ENCODE data around the gene ADA.
"Not testable (repeated sequence)": the region's sequence is repeated elsewhere in the genome, so short reads cannot be mapped to it uniquely, and the experiment has no call there.

ADA gene

DNA sequence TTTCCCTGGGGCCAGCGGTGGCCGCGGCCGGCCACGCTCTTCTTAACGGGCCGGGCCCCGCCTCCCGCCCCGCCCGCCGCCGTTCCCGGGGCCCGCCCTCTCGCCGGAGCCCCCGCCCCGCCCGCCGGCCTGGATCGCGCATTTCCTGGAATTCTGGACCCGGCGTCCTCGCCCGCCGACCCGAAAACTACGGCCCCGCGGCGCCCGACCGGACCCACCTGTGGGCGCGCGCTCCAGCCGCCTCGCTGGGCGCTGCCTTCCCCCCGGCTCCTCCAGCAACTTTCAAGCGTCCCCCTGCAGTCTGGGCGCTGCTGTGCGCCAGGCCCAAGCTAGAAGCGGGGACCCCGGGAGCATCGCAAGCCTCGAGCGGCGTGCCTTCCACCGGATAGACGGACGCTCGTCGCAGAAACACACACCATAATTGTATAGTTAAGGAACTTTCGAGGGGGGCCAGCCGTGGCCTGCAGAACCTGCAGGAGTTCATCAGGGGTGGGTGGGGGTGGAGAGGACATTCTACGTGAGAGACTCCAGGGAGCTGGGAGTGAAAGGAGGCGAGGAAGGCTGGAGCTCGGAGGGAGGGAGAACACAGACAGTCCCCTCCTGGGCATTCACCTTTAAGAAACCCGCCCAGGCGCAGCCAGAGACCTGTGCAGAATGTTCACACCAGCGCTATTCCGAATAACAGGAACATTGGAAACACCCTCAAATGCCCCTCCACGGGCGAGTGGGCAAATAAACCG, at the start of gene ADA:
TSS of gene ADA (minus strand) at position 16 of the 740 bp plus-strand sequence. CDS start 92 bp downstream, outside the sequence.
- FAIRE-seq, result no peak

GRCh38 chr20:44700306-44700705, 48.8 kb upstream of the ADA start:
- no peak for FAIRE-seq

GRCh38 chr20:44698351-44698750, 46.9 kb upstream of the ADA start:
- FAIRE-seq, result no peak

- FAIRE-seq, result not testable (repeated sequence)
Observed at GRCh38 chr20:44697041-44697440, 45.5 kb upstream of the ADA start.

DNA sequence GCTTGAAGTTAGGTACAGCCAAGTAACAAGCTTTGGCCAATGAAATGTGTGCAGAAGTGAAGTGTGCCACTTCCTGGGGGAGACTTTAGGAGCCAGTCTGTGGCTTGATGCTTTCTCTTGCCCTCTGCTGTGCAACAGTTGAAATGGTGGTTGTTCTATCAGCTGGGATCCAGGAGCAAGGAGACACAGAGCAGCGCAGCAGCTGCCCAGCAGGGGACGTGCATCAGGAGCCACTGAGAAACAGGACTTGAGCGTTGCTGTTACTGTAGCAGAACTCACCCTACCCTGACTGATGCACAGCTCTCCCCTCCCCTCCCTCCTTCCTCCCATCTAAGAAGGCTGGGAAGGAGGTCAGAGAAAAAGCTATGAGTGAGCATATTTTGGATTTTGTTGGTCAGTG, 44.8 kb upstream of the ADA start:
- no peak for FAIRE-seq

GRCh38 chr20:44695674-44696300, 44.3 kb upstream of the ADA start:
- no peak for FAIRE-seq

DNA sequence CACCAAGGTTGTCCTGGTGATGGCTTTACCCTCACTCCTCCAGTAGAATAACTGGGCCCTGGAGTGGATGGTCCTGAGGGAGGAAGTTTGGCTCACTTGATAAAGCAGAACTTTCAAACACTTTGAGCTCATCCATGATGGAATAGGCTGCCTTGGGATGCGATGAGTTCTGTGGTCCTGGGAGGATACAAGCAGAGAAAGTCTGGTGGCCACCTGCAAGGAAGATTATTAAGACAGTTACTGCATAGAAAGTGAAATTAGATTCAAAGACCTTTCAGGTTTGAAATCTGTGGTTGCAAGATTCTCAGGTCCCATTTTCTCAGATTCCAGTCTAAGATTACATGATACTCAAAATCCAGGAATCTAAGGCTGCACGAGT, 43.8 kb upstream of the ADA start:
- FAIRE-seq, result no peak

- no peak for FAIRE-seq
Observed at GRCh38 chr20:44694159-44694558, 42.7 kb upstream of the ADA start.

- no peak for FAIRE-seq
Observed at GRCh38 chr20:44693627-44694026, 42.1 kb upstream of the ADA start.

DNA sequence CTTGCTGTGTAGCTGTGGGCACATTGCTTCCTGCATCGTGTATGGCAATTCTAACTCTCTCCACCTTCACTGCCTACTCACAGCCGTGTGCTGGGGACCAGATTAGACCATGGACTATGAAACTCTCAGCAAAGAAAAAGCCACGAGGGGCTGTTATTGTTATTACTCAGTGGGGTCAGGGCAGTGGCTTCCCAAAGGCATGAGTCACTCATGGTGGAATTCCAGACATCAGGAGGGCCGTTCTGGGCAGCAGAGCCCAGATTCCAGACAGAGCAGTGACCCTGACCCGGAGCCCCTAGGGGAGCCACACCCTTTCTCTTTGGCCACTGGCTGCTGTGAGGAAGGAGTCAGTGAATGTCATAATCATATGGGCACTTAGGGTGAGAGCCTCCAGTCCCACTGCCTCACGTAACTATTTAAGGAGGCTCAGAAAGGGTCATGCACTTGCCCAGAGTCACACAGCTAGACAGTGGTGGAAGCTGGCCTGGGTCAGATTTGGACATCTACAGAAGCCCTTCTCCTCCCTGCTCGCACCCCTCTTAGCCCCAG, 41.5 kb upstream of the ADA start:
- FAIRE-seq, result no peak

DNA sequence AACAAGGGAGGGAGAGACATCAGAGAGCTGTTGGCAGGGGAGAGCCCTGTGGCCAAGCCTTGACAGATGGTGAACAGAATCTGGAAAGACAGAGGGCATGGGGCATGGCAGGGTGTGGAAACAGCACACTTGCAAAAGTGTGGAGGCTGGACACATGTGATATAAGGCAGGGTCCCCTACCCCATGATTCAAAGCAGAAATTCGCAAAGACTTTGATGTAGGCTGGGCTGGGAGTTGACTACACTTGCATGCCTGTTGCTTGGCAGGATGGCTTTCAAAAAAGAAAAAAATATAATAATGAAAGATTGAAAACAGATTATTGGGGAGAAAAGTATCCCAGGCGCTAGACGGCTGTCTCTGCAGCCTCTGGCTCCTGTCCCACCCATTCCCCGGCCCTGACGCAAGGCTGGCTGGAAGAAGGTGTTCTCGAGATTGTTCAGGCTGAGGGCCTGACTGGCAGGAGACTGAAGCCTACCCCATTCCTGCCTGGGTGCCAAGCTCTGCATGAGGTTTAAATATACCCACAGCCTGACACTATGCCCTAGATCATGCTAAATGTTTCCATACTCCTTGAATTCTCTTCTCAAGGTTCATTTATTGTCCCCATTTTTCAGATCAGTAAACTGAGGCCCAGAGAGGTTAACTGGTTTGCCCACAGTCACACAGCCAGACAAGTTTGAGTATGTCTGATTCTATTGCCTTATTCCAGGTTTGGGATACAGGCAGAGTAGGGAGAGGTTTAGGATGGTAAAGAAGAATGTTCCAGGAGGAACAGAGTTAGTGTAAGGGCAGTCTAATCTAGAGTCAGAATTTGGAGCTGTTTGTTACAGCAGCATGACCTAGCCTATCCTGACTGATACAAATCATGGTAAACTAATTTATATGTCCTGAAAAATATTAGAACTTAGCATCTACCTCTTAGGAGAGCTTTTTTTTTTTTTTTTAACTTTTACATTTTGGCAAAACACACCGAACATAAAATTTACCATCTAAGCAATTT, 40.2 kb upstream of the ADA start:
- FAIRE-seq, result no peak

DNA sequence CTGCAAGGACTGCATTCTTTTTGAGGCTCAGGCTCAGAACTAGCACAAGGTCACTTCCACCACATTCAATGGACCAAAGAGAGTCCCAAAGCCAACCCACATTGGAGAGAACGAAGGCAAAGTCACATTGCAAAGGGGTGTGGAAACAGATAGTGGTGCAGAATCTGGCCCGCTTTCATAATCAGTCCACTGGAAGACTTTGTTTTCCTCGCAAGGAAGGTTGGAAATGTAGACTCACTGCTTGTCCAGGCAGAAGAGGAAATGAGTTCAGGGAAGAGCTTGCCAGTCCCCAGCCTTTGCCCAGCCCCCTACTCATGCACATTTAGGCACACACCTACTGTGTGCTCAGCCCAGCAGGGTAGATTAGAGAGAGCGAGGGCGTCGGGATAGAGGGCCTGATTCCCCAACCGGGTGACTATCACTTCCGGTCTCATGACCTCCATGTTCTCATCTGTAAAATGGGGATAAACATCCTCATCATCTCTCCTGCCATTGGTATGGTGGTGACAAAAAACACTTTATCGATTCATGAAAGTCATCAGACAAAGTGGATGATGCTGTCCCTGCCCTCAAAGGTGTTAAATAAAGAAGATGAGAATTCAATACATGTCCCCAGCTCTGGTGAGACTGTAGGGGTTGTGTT, 39.4 kb upstream of the ADA start:
- no peak for FAIRE-seq

GRCh38 chr20:44689809-44690208, 38.3 kb upstream of the ADA start:
- no peak for FAIRE-seq

- no peak for FAIRE-seq
Observed at GRCh38 chr20:44688053-44688625, 36.6 kb upstream of the ADA start.

DNA sequence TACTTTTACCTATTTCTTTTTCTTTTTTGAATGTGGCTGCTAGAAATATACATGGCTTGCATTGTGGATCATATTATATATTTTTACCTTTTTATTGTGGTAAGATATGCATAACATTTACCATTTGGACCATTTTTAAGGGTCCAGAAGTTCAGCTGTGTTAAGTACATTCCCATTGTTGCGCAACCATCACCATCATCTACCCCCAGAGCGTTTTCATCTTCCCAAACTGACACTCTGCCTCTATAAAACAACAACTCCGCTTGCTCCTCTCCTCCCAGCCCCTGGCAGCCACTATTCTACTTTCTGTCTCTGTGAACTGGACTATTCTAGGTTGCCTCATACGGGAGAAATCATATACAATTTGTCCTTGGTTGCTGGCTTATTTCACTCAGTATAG, 35.4 kb upstream of the ADA start:
- no peak for FAIRE-seq

- FAIRE-seq, result no peak
Observed at GRCh38 chr20:44684047-44684967, 32.8 kb upstream of the ADA start.

- peak; percentile 33 for FAIRE-seq
Observed at GRCh38 chr20:44683263-44684046, 32.0 kb upstream of the ADA start.

GRCh38 chr20:44681796-44682566, 30.5 kb upstream of the ADA start:
- FAIRE-seq, result no peak

DNA sequence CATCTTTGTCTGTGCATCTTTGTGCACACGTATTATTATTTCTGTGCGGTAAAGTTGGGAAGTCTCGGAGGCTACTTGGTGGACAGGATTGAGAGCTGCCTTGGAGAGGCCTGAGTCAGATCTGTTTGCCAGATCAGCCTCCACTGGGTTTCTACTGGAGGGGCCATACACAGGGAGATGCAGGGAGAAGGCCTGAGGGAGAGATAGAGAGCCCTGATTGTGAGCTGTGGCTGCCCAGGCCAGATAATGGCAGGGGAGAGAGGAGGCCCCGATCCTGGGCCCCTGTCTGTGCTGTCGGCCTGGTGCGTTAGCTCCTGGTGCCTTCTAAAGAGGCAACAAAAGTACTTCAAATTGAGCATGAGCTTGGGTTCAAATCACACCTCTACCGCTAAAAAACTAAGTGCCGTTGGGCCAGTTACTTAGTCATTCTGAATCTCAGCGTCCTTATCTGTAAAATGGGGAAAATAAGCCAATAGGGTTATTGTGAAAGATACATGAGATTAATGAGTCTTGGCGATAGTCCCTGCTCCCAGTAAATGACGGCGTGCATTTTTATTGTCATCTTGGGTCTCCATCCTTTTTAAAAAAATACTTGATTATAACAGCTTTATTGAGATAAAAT, 27.6 kb upstream of the ADA start:
- no peak for FAIRE-seq
